Activated naive CD8-positive, alpha-beta T cell (primary cell): ENCODE data around the gene NOS3.

Experiments
- H3K27ac Mint-ChIP-seq: one replicate; pipeline ENCODE4 v1.8.0; 2021; ENCODE audit warnings: mixed read lengths
- H3K27me3 Mint-ChIP-seq: one replicate; pipeline ENCODE4 v1.8.0; 2021; ENCODE audit warnings: mixed read lengths
- H3K36me3 Mint-ChIP-seq: one replicate; pipeline ENCODE4 v1.8.0; 2021; ENCODE audit warnings: mixed read lengths
- H3K4me1 Mint-ChIP-seq: one replicate; pipeline ENCODE4 v1.8.0; 2021; ENCODE audit warnings: low read depth, mixed read lengths
- H3K4me3 Mint-ChIP-seq: one replicate; pipeline ENCODE4 v1.8.0; 2021; ENCODE audit warnings: mild to moderate bottlenecking, mixed read lengths
- H3K9me3 Mint-ChIP-seq: one replicate; pipeline ENCODE4 v1.8.0; 2021; ENCODE audit warnings: low read depth, mixed read lengths

NOS3 gene

DNA sequence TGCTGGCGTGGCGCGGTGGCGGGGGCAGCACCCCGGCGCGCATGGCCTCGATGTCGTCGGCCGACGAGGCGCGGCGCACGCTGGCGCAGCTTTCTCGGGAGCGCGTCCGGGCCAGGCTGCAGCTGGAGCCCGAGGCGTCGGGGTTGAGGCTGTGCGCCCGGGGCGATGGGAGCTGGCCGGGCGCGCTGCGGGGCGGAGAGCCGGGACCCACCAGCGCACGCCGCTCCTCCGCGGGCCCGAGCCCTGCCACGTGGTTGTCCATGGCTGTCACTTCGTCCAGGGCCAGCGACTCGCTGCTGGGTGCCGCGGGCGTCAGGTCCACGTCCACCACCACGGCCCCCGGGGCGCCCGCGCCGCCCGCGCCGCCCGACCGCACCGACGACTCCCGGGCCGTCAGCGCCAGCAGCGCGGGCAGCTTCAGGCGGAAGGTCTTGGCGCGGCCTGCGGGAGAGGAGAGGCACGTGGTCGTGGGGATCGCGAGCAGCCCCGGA is 32.7 kb upstream of the NOS3 start:
- peaks cover 17% of the 10 kb centered on the region for H3K27me3 Mint-ChIP-seq
- no peak overlapping the region for H3K27ac Mint-ChIP-seq
- H3K4me1 Mint-ChIP-seq: peaks cover 13% of the 10 kb centered on the region
- no peaks in the 10 kb centered on the region for H3K9me3 Mint-ChIP-seq
- H3K4me3 Mint-ChIP-seq: no peak overlapping the region
- peaks cover 9% of the 10 kb centered on the region for H3K36me3 Mint-ChIP-seq

DNA sequence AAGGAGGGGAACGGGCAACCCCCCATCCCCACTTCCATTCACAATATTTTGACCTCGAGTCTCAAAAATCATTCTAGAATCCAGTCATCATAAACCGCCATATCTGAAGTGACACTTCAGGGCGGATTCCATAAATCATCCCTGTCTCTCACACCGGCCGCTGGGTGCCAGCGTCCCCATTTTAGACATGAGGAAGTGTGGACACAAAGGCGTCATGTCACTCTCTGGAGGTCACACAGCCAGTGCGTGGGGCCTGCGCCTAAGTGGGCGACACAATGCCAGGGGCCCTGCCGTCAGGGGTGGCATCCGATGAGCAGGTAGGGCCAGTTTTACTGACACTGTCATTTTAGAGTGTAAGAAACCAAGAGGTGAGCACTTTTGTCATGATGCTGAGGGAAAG is 32.2 kb upstream of the NOS3 start:
- no peak overlapping the region for H3K27ac Mint-ChIP-seq
- H3K4me3 Mint-ChIP-seq: peak overlapping the region; percentile 25
- H3K9me3 Mint-ChIP-seq: no peaks in the 10 kb centered on the region
- peaks cover 17% of the 10 kb centered on the region for H3K27me3 Mint-ChIP-seq
- peaks cover 13% of the 10 kb centered on the region for H3K4me1 Mint-ChIP-seq
- H3K36me3 Mint-ChIP-seq: peaks cover 9% of the 10 kb centered on the region

DNA sequence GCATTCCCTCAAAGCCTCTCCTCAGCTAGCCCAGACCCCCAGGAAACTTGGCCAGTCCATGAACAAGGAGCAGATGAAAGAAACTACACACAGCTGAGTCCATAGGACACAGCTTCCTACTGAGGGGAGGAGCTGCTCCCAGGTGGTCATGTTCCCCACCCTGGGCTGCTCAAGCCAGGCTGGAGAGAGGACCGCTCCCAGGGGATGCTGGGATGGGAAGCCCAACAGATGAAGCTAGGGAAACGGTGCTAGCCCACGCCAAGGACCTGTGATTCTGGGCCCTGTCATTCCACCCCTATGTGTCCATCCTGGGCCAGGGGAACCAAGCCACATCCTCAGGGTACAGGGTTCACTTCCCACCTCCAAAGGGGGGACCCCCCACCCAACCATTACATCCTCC is 31.7 kb upstream of the NOS3 start:
- Mint-ChIP-seq H3K27ac (no peak overlapping the region), H3K9me3 (no peaks in the 10 kb centered on the region), H3K4me3 (no peak overlapping the region), H3K27me3 (peaks cover 17% of the 10 kb centered on the region), H3K36me3 (peaks cover 9% of the 10 kb centered on the region), H3K4me1 (peaks cover 13% of the 10 kb centered on the region)

DNA sequence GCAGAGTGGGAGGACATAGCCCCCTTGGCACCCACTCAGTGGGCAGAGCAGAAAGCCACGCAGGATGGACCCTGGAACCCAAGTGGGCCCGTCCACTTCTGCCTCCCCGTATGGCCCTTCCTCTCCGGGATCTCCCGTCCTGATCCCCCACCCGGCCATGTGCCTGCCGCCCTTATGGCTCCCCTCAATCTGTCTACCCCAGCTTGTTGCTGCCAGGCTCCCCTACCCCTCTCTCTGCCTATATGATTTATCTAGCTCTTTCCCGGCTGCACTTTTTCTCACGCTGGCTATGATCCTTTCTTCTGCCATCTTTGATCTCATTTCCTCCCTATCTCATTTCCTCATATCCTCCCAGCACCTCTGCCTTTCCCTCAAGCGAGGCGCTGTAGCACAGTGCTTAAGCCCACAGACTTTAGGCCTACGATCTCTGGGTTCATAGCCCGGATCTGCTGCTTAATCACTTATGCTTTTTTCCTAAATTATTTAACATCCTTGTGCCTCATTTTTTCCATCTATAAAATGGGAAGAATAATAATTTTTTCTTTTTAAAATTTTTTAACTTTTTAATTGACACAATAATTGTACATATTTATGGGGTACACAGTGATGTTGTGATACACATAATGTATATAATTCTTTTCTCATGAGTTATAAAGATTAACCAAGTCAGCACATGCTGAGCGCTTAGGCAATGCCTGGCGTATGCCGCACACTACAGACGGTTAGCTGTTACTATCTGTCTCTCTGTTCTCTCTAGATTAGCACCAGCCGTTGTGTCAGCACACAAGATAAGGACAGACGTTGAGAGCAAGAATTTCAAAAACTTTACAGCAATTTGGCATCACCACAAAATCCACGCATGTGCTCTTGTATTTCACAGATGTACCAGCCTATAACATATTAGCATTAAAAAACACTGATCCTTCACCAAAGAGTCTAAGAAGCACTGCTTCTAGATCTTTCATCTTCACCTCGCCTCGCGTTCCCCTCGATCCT is 30.8 kb upstream of the NOS3 start:
- Mint-ChIP-seq H3K9me3 (no peaks in the 10 kb centered on the region), H3K27ac (no peak overlapping the region), H3K4me3 (no peak overlapping the region), H3K36me3 (peaks cover 9% of the 10 kb centered on the region), H3K27me3 (peaks cover 17% of the 10 kb centered on the region), H3K4me1 (peaks cover 13% of the 10 kb centered on the region)

DNA sequence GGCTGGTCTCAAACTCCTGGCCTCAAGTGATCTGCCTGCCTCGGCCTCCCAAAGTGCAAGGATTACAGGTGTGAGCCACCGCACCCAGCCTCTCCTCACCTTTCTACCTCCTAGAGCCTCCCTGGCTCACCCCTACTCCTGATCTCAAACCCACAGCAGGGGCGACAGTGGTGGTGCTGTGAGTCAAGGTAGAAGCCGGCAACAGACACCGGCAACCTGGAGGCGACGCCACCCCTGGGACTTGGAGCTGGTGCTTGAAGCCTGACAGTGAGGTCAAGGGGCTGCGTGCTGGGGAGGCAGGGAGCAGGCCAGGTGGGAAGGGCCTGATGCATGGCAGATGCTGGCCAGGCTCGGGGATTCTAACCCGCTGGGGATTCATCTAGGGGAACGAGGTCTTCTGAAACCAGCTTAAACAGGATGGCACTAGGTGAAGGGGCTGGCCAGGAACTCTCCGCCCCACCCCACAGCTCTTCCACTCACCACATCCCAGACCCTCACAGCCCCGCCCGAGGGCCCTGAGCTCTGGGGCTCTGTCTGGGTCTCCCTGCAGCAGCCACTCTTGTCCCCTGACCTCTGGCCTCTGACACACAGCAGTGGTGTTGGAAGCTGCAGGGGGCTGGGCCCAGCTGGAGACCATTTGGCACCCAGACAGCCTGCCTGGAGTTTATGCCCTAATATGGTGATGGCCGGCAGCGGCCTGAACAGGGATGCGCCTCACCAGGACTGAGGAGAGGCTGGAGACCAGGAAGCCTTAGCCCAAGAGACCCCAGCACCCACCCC is 29.1 kb upstream of the NOS3 start:
- no peaks in the 10 kb centered on the region for H3K9me3 Mint-ChIP-seq
- H3K27ac Mint-ChIP-seq: no peak overlapping the region
- peaks cover 13% of the 10 kb centered on the region for H3K4me1 Mint-ChIP-seq
- no peak overlapping the region for H3K4me3 Mint-ChIP-seq
- H3K36me3 Mint-ChIP-seq: peaks cover 6% of the 10 kb centered on the region
- peaks cover 15% of the 10 kb centered on the region for H3K27me3 Mint-ChIP-seq

DNA sequence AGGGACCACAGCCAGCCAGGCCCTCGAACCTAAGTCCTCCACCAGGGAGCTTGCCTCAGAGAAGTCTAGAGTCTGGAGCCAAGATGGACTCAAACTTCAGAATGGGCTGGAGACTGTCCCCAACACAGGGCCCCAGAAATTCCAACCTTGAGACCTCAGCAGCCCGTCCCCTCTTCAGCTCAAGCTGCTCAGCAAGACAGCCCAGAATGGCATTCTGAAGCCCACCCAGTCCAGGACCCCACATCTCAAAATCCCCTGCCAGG is 28.6 kb upstream of the NOS3 start:
- Mint-ChIP-seq H3K27ac (no peak overlapping the region), H3K36me3 (peaks cover 4% of the 10 kb centered on the region), H3K4me1 (peaks cover 12% of the 10 kb centered on the region), H3K27me3 (peaks cover 11% of the 10 kb centered on the region), H3K4me3 (no peak overlapping the region), H3K9me3 (no peaks in the 10 kb centered on the region)

DNA sequence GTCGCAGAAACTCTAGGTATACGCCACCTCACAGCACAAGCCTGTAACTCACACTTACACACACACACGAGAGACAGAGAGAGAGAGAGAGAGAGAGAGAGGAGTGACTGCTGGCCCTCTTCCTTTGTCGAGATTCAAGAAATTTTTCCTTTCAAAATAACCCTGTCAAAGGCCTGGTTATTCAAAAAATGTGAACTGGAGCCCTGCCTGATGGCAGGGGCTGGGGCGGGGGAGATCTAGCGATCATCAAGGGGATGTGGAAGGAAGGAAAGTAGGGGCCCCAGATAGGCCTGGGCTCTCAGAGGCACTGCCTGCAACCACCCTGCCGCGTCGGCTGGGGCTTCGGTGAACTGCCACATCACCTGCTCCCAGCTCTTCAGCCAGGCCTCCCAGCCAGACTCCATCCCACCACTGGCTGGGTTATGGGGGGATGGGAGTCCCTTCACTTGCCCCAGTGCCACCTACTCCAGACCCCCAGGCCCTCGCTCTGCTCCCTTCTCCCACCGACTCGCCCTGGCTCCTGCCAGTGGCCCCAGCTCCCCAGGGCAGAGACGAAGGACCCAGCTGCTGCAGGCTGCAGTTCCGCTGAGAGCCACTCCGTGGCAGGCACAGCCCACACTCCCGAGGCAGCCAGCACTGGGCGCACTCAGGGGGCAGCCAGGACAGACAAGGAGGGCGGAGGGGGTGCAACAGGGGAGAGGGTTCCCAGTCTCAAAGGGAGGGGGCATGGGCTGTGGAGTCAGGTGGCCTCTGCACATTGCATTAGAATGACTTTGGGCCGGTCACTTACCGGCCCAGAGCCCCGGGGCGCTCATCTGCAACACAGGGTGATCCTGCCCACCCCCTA is 28.0 kb upstream of the NOS3 start:
- no peak overlapping the region for H3K4me3 Mint-ChIP-seq
- H3K36me3 Mint-ChIP-seq: peaks cover 2% of the 10 kb centered on the region
- H3K27ac Mint-ChIP-seq: no peak overlapping the region
- H3K4me1 Mint-ChIP-seq: peaks cover 9% of the 10 kb centered on the region
- no peaks in the 10 kb centered on the region for H3K9me3 Mint-ChIP-seq
- peaks cover 8% of the 10 kb centered on the region for H3K27me3 Mint-ChIP-seq

DNA sequence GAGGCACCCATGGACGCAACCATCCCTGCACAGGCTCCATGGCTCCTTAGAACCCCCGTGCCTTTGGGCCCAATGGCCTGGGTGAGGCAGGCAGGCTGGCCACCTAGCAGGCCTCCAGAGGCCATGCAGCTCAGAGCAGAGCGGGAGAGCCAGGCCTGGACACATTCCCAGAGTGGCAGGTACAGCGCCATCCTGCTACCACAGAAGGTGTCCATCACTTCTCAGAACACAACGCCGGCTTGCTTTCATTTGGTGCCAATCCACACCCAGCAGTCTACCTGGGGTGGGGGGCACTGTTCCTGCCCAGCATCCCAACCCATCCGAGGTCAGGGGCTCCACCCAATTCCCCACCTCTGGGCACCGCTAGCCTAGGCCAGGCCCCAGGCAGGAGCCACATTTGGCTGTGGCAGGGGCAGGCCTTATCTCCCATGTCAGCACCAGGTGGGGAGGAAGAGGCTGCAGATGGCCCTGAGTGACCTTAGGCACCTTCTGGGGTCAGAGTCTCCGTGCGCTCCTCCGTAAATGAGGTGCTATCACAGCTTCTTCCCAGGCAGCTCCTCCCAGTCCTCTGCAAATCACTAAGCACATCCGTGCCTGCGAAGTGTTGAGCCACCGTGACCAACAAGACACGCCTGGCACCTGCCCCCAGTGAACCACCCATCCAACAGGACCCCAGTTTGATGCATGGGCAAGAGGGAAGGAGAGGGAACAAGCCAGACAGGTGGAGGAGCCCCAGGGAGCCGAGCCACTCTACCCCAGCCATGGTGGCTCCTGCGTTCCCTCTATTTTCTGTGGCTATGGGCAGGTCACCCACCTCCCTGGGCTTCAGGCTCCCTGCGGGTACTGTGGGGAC is 26.9 kb upstream of the NOS3 start:
- no peaks in the 10 kb centered on the region for H3K9me3 Mint-ChIP-seq
- no peak overlapping the region for H3K27ac Mint-ChIP-seq
- peaks cover 8% of the 10 kb centered on the region for H3K4me1 Mint-ChIP-seq

DNA sequence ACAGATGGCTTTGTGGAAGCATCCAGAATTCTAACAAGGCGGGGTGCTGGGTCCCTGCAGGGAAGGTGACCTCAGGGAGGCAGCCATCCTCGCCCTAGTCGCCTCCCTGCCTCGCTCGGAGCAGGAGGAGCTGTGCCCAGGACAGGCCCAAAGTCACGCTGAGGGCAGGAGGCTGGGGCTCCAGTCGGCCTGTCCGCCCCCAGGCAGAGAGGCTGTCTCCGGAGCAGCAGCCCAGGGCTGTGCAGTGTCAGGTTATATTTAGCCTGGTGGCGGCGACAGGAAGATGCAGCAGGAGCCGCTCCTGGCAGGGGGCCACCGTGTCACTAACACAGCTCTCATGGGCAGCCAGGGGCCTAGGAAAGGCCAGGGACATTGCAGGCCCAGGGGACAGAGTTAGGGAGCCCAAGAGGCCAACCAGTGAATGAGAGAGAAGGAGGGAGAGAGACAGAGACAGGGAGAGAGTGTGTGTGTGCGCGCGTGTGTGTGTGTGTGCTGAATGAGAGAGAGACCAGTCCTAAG is 26.2 kb upstream of the NOS3 start:
- Mint-ChIP-seq H3K27me3 (peaks cover 2% of the 10 kb centered on the region), H3K36me3 (no peaks in the 10 kb centered on the region), H3K4me1 (peaks cover 8% of the 10 kb centered on the region), H3K27ac (no peak overlapping the region), H3K9me3 (no peaks in the 10 kb centered on the region), H3K4me3 (no peak overlapping the region)

More for the DNA sequence above, 26.9 kb upstream of the NOS3 start:
- peaks cover 2% of the 10 kb centered on the region for H3K27me3 Mint-ChIP-seq
- no peak overlapping the region for H3K4me3 Mint-ChIP-seq
- H3K36me3 Mint-ChIP-seq: no peaks in the 10 kb centered on the region

DNA sequence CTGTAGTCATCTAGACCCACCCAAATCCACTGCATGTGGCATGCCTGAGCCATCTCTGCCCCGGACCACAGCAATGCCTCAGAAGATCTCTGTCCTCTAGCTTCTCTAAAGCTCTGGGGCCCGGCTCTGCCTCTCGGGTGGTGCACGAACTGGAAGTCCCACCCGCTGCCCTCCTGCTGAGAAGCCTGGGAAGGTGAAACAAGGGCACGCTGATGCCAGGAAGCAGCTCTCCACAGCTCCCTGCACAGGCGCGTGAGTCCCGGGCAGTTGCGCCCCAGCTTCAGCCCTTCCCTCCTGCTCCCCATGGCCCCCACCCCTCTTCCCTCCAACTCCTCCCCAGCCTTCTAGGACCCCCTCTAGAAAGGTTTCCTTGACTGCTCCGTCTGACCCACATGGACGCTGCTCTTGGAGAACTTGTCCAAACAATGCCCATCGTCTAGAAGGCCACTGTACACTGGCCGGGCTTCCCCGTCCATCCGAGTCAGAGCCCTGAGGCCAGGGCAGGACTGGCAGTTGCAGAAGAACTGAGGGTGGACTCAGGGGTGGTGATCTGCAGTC is 25.5 kb upstream of the NOS3 start:
- no peak overlapping the region for H3K4me3 Mint-ChIP-seq
- H3K27ac Mint-ChIP-seq: no peak overlapping the region
- H3K36me3 Mint-ChIP-seq: no peaks in the 10 kb centered on the region
- H3K9me3 Mint-ChIP-seq: no peaks in the 10 kb centered on the region
- H3K4me1 Mint-ChIP-seq: peaks cover 5% of the 10 kb centered on the region
- H3K27me3 Mint-ChIP-seq: no peaks in the 10 kb centered on the region

DNA sequence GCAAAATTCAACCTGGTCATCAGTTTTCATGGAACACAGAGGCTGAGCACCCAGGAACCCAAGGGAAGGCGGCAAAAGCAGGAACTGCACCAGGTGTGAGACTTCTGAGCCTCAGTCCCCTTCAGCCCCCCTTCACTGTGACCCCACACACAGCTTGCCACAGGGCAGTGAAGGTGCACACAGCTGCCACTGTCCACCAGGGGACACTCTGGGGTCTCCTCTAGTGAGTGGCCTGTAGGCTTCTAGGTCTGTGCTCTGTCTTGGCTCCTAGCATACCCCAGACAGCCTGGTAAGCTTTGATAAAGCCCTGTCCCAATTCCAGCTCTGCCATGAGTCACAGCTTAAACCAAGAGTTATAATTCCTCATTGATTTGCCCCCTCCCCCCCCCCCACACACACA is 24.8 kb upstream of the NOS3 start:
- no peak overlapping the region for H3K27ac Mint-ChIP-seq
- H3K4me3 Mint-ChIP-seq: no peak overlapping the region
- no peaks in the 10 kb centered on the region for H3K27me3 Mint-ChIP-seq
- H3K9me3 Mint-ChIP-seq: no peaks in the 10 kb centered on the region
- H3K4me1 Mint-ChIP-seq: peaks cover 5% of the 10 kb centered on the region
- no peaks in the 10 kb centered on the region for H3K36me3 Mint-ChIP-seq

DNA sequence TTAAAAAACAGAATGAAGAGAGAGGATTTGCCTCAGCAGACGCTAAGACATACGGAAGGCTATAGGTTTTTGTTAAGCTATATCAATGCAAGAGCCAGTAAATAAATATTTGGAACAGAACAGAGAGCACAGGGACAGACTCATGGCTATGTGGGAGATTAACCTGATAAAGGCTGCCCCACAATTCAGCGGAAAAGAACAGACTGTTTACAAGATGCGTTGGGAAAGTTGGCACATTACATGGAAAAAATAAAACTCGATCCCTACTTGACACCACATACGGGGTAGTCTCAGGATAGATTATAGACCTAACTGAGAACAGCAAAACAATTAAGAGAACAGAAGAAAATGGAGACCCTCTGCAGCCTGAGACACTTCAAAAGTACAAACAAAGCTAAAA is 23.5 kb upstream of the NOS3 start:
- Mint-ChIP-seq H3K4me3 (no peak overlapping the region), H3K27ac (no peak overlapping the region), H3K9me3 (no peaks in the 10 kb centered on the region), H3K36me3 (no peaks in the 10 kb centered on the region), H3K4me1 (peaks cover 5% of the 10 kb centered on the region), H3K27me3 (no peaks in the 10 kb centered on the region)

DNA sequence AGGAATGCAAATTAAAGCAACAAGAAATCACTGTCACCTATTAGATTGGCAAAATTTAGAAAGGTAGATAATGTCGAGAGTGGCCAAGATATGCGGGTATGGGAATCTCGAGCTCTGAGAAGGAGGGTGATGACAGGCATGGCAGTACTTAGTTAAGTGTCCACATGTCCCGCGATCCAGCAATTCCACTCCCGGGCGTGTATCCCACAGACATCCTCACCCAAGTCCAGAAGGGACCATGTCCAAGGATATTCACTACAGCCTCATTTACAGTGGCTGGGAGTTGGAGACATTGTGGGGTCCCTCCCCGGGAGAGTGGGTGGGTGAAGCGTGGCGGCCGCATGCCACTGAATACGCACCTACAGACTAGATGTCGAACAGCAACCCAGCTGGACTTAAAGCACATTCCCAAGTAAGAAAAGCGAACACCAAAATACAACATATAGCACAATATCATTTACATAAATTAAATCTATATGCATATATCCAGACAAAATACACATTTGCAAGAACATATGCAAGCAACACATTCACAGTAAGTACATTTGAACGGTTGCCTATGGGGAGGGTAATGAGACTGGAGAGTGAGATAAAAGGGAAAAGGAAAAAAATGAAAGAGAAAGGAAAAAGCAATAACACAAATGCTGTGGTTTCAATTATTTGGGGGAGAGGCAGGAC is 22.6 kb upstream of the NOS3 start:
- no peak overlapping the region for H3K27ac Mint-ChIP-seq

More for the DNA sequence above, 22.6 kb upstream of the NOS3 start:
- H3K27me3 Mint-ChIP-seq: no peaks in the 10 kb centered on the region
- H3K4me3 Mint-ChIP-seq: no peak overlapping the region
- H3K4me1 Mint-ChIP-seq: peaks cover 4% of the 10 kb centered on the region
- H3K9me3 Mint-ChIP-seq: no peaks in the 10 kb centered on the region
- no peaks in the 10 kb centered on the region for H3K36me3 Mint-ChIP-seq
